Measurements from ENCODE around the gene AGAP1.

AGAP1 gene

GRCh38 chr2:236157815-236158498, 664.1 kb downstream of the AGAP1 start:
- Mint-ChIP-seq H3K36me3 (ENCODE audit: insufficient read depth) (peaks cover 1% of the 10 kb centered on the region), H3K27me3 (peaks cover 77% of the 10 kb centered on the region), H3K9me3 (peaks cover 5% of the 10 kb centered on the region), H3K4me3 (no peak overlapping the region), H3K27ac (ENCODE audit: low read depth) (no peak overlapping the region), H3K4me1 (no peaks in the 10 kb centered on the region)
- ATAC-seq (replicated peaks; ENCODE audit: extremely low read depth, poor library complexity, severe bottlenecking), result no peak
- DNase-seq (ENCODE audit: low spot score in 2 of 2), result no peak

GRCh38 chr2:236158969-236159777, 665.3 kb downstream of the AGAP1 start:
- H3K9me3 Mint-ChIP-seq, result no peaks in the 10 kb centered on the region
- no peak overlapping the region for H3K4me3 Mint-ChIP-seq
- ATAC-seq (replicated peaks; ENCODE audit: extremely low read depth, poor library complexity, severe bottlenecking), result no peak
- DNase-seq (ENCODE audit: low spot score in 2 of 2), result no peak
- H3K27me3 Mint-ChIP-seq, result peaks cover 77% of the 10 kb centered on the region
- peaks cover 1% of the 10 kb centered on the region for H3K36me3 Mint-ChIP-seq (ENCODE audit: insufficient read depth)
- no peaks in the 10 kb centered on the region for H3K4me1 Mint-ChIP-seq
- H3K27ac Mint-ChIP-seq (ENCODE audit: low read depth), result no peak overlapping the region

GRCh38 chr2:236159778-236160170, 665.9 kb downstream of the AGAP1 start:
- Mint-ChIP-seq H3K27ac (ENCODE audit: low read depth) (no peak overlapping the region), H3K4me3 (no peak overlapping the region), H3K36me3 (ENCODE audit: insufficient read depth) (peaks cover 1% of the 10 kb centered on the region), H3K9me3 (no peaks in the 10 kb centered on the region), H3K4me1 (no peaks in the 10 kb centered on the region), H3K27me3 (peaks cover 77% of the 10 kb centered on the region)
- DNase-seq (ENCODE audit: low spot score in 2 of 2) (no peak), ATAC-seq (replicated peaks; ENCODE audit: extremely low read depth, poor library complexity, severe bottlenecking) (no peak)

DNA sequence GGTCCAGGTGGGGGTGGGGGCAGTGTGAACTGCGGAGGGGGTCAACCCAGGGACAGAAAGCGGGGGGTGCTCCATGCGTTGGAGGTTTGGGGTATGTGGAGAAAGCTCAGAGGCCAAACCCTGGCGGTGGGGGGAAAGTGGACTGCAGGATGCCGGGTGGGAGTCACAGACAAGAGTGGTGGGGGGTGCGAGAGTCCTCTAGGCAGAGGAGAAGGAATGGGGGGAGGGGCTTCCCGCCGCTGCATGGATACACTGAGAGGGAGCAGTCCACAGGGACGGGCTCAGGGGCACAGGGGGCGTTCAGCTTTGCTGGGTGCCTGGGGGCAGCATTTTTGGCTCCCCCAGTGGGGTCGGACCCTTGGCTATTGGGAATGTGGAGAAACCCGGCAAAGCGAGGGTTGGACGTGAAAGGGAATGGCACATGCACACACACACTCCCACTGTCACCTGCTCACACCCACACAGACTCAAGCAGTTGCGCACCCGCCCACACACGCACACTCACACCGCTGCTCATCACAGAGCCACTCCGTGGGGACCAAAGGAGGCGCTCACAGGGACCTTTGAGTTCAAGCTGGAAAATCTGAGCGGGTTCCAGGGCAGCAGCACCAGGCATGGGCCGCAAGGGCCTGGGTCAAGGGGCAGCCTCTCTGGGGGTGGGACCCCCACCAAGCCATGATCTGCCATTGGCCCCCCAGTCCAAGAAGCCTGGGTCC, 666.7 kb downstream of the AGAP1 start:
- ATAC-seq (replicated peaks; ENCODE audit: extremely low read depth, poor library complexity, severe bottlenecking), result no peak
- peaks cover 77% of the 10 kb centered on the region for H3K27me3 Mint-ChIP-seq
- H3K36me3 Mint-ChIP-seq (ENCODE audit: insufficient read depth), result peaks cover 1% of the 10 kb centered on the region
- H3K4me1 Mint-ChIP-seq, result no peaks in the 10 kb centered on the region
- DNase-seq (ENCODE audit: low spot score in 2 of 2), result no peak
- H3K27ac Mint-ChIP-seq (ENCODE audit: low read depth), result no peak overlapping the region
- no peak overlapping the region for H3K4me3 Mint-ChIP-seq
- no peaks in the 10 kb centered on the region for H3K9me3 Mint-ChIP-seq

GRCh38 chr2:236161082-236161462, 667.2 kb downstream of the AGAP1 start:
- no peak overlapping the region for H3K27ac Mint-ChIP-seq (ENCODE audit: low read depth)
- H3K27me3 Mint-ChIP-seq, result peaks cover 79% of the 10 kb centered on the region
- H3K9me3 Mint-ChIP-seq, result no peaks in the 10 kb centered on the region
- peaks cover under 1% of the 10 kb centered on the region for H3K4me1 Mint-ChIP-seq
- no peak for DNase-seq (ENCODE audit: low spot score in 2 of 2)
- H3K4me3 Mint-ChIP-seq, result no peak overlapping the region
- no peak for ATAC-seq (replicated peaks; ENCODE audit: extremely low read depth, poor library complexity, severe bottlenecking)
- peaks cover 1% of the 10 kb centered on the region for H3K36me3 Mint-ChIP-seq (ENCODE audit: insufficient read depth)

GRCh38 chr2:236161531-236161930, 667.7 kb downstream of the AGAP1 start:
- peaks cover 5% of the 10 kb centered on the region for H3K4me1 Mint-ChIP-seq
- H3K27me3 Mint-ChIP-seq, result peaks cover 79% of the 10 kb centered on the region
- H3K9me3 Mint-ChIP-seq, result no peaks in the 10 kb centered on the region
- no peak overlapping the region for H3K27ac Mint-ChIP-seq (ENCODE audit: low read depth)
- DNase-seq (ENCODE audit: low spot score in 2 of 2) (no peak), ATAC-seq (replicated peaks; ENCODE audit: extremely low read depth, poor library complexity, severe bottlenecking) (no peak)
- H3K4me3 Mint-ChIP-seq, result no peak overlapping the region
- H3K36me3 Mint-ChIP-seq (ENCODE audit: insufficient read depth), result peaks cover 1% of the 10 kb centered on the region

DNA sequence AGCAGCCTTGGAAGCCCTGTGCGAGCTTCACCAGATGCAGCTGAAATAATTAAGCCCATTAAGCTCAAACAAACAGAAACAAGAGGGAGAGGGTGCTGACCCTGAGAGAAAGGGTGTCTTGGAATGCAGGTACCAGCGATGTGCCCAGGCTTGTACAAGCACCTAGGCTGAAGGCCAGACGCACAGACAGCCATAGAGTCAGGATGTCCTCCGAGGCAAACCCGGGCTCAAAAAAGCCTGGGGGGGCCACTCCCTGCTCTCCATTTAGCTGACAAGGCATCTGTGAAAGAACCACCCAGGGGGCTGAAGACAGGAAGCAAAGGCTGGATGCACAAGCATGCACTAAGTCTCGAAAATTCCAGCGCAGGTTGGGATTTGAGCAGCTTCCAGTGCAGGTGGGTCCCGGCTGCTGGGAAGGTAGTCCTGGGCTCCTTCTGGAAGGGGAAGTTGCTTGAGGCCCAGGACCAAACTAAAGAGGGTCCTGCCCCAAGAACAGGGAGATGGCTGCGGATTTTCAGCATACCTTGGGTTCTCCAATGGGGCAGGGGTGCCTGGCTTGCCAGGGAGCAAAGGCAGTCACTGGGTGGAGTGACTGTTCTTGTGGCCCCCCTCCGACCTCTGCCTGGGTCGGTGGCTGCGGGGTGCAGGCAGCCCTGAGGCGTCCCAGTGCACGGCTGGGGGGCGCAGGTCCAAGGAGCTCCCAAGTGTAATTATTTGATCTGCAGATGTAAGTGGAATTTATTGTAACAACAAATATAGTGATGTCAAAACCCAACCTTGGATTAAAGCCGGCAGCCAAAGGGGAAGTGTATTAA, 668.4 kb downstream of the AGAP1 start:
- H3K36me3 Mint-ChIP-seq (ENCODE audit: insufficient read depth), result peaks cover 1% of the 10 kb centered on the region
- DNase-seq (ENCODE audit: low spot score in 2 of 2) (no peak), ATAC-seq (replicated peaks; ENCODE audit: extremely low read depth, poor library complexity, severe bottlenecking) (no peak)
- H3K27ac Mint-ChIP-seq (ENCODE audit: low read depth), result no peak overlapping the region
- no peak overlapping the region for H3K4me3 Mint-ChIP-seq
- no peaks in the 10 kb centered on the region for H3K9me3 Mint-ChIP-seq
- peaks cover 78% of the 10 kb centered on the region for H3K27me3 Mint-ChIP-seq
- peaks cover 8% of the 10 kb centered on the region for H3K4me1 Mint-ChIP-seq

DNA sequence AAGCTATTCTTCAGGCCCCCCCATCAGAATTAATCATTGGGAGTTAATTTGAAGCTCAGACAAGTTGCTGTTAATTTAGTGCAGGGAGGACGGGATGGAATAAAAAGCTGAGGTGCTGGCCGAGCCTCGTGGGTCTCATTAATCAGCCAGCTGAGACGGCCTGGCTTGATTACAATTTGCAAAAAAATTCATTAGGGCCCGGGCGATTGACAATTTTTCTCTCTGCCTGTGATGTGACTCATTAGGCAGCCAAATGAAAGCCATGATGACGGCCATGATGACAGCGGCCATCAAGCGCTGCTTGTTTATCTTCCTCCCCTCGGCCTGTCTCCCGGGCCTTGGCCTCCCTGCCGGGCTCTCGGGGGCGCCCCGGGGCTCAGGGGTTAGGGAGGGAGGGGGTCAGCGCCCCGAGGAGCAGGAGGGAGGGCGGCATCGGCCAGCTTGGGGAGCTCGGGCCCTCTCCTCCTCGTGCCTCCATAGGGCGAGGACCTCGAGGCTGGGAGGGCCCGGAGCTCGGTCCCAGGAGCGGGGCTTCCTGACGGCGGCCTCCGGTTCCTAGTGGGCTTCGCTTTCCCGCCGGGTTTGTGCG, 669.1 kb downstream of the AGAP1 start:
- H3K36me3 Mint-ChIP-seq (ENCODE audit: insufficient read depth), result peaks cover 1% of the 10 kb centered on the region
- no peaks in the 10 kb centered on the region for H3K9me3 Mint-ChIP-seq
- ATAC-seq (replicated peaks; ENCODE audit: extremely low read depth, poor library complexity, severe bottlenecking), result no peak
- no peak for DNase-seq (ENCODE audit: low spot score in 2 of 2)
- H3K4me1 Mint-ChIP-seq, result peaks cover 8% of the 10 kb centered on the region
- H3K27ac Mint-ChIP-seq (ENCODE audit: low read depth), result no peak overlapping the region
- H3K27me3 Mint-ChIP-seq, result peaks cover 70% of the 10 kb centered on the region
- H3K4me3 Mint-ChIP-seq, result no peak overlapping the region

GRCh38 chr2:236163471-236164200, 669.8 kb downstream of the AGAP1 start:
- Mint-ChIP-seq H3K27me3 (peaks cover 64% of the 10 kb centered on the region), H3K4me3 (no peak overlapping the region), H3K4me1 (peaks cover 8% of the 10 kb centered on the region), H3K9me3 (no peaks in the 10 kb centered on the region), H3K36me3 (ENCODE audit: insufficient read depth) (peaks cover 1% of the 10 kb centered on the region), H3K27ac (ENCODE audit: low read depth) (no peak overlapping the region)
- ATAC-seq (replicated peaks; ENCODE audit: extremely low read depth, poor library complexity, severe bottlenecking) (no peak), DNase-seq (ENCODE audit: low spot score in 2 of 2) (no peak)

DNA sequence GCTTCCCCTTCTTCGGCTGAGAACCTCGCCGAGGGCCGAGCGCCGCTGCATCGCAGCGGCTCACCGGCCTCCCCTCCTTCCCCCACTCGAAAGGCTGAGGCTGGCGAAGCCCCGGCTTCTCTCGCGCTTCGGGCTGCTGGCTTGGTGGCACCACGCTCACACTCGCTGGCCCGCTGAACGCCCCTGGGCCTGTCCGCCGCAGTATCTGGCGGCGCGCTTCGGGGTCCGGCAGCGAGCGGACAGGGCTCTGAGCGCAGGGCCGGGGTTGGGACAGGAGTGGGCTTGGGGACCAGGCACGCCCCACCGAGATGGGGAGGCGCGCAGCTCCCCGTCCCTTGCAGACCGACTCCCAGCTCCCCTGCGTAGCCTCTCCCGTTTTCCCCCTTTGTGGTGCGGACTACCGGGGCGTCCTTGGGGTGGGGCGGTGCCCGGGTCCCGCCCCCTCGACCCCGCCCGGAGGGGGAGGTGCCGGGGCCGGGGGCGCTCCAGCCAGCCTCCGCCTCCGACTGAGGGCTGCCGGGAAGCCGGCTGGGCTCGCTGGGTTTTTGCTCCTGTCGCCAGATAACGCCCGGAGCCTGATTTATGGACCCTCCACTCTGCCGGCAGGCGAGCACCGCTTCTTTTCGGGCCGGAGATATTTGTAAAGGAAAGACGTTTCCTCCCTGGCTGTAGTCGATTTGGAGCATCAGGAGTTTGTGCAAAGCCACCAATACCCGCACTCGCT, 670.5 kb downstream of the AGAP1 start:
- DNase-seq (ENCODE audit: low spot score in 2 of 2), result no peak
- peaks cover 2% of the 10 kb centered on the region for H3K36me3 Mint-ChIP-seq (ENCODE audit: insufficient read depth)
- H3K4me1 Mint-ChIP-seq, result peaks cover 8% of the 10 kb centered on the region
- peaks cover 61% of the 10 kb centered on the region for H3K27me3 Mint-ChIP-seq
- no peak overlapping the region for H3K27ac Mint-ChIP-seq (ENCODE audit: low read depth)
- no peaks in the 10 kb centered on the region for H3K9me3 Mint-ChIP-seq
- no peak for ATAC-seq (replicated peaks; ENCODE audit: extremely low read depth, poor library complexity, severe bottlenecking)
- H3K4me3 Mint-ChIP-seq, result no peak overlapping the region
